NT2/D1 (cell line): ENCODE measurements around the gene GNG7.

ENCODE experiments used
- SUZ12 ChIP-seq: IDR thresholded peaks from 2 replicates; pipeline ENCODE4 v1.6.1; 2011; ENCODE audit not compliant: insufficient read length, insufficient read depth; ENCODE audit errors: extremely low read depth
- YY1 ChIP-seq: IDR thresholded peaks from 2 replicates; pipeline ENCODE4 v1.6.1; 2011; ENCODE audit not compliant: insufficient read length, insufficient read depth
- ZNF274 ChIP-seq: IDR thresholded peaks from 2 replicates; pipeline ENCODE4 v1.6.1; 2011; ENCODE audit warnings: mild to moderate bottlenecking, low read depth, low read length

DNA sequence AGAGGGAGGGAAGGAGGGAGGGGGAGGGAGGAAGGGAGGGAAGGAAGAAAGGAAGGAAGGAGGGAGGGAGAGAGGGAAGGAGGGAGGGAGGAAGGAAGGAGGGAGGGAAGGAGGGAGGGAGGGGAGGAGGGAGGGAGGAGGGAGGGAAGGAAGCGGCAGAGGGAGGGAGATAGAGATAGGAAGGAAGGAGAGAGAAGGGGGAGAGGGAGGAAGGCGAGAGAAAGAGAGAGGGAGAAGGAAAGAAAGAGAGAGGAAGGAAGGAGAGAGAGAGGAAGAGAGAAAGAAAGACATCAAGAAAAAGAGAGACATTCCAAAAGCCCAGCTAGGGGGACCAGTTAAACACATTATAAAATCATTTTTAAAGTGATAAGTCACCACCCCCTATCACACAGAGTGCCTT is 62.5 kb downstream of the GNG7 start:
- TF ChIP-seq YY1, result no peak
- no peak for TF ChIP-seq ZNF274
- TF ChIP-seq SUZ12, result no peak
